8988T (cell line): ENCODE measurements around the gene DEGS2.
"Not testable (repeated sequence)": the region's sequence is repeated elsewhere in the genome, so short reads cannot be mapped to it uniquely, and the experiment has no call there.

Source experiments
- DNase-seq: peaks from one replicate; pipeline ENCODE4 v3.0.0; 2011

Gene DEGS2

GRCh38 chr14:100159094-100159864, at the start of gene DEGS2:
TSS of gene DEGS2 (minus strand) at chr14:100159645. CDS start at chr14:100159587, 58 bp downstream.
- DNase-seq, result peak; percentile 66

- not testable (repeated sequence) for DNase-seq
Observed at GRCh38 chr14:100208136-100208535, 48.7 kb upstream of the DEGS2 start.

GRCh38 chr14:100207588-100207987, 48.1 kb upstream of the DEGS2 start:
- DNase-seq, result not testable (repeated sequence)

GRCh38 chr14:100204835-100205167, 45.4 kb upstream of the DEGS2 start:
- DNase-seq, result not testable (repeated sequence)

- DNase-seq, result no peak
Observed at GRCh38 chr14:100203962-100204834, 44.8 kb upstream of the DEGS2 start.

- no peak for DNase-seq
Observed at GRCh38 chr14:100203146-100203545, 43.7 kb upstream of the DEGS2 start.

GRCh38 chr14:100202712-100203111, 43.3 kb upstream of the DEGS2 start:
- DNase-seq, result no peak

- DNase-seq, result no peak
Observed at GRCh38 chr14:100201701-100202100, 42.3 kb upstream of the DEGS2 start.

- DNase-seq, result no peak
Observed at GRCh38 chr14:100200311-100200710, 40.9 kb upstream of the DEGS2 start.

- DNase-seq, result no peak
Observed at GRCh38 chr14:100199240-100199860, 39.9 kb upstream of the DEGS2 start.

GRCh38 chr14:100193417-100194357, 34.2 kb upstream of the DEGS2 start:
- DNase-seq, result no peak

- DNase-seq, result peak; percentile 97
Observed at GRCh38 chr14:100192672-100193416, 33.4 kb upstream of the DEGS2 start.

GRCh38 chr14:100192250-100192671, 32.8 kb upstream of the DEGS2 start:
- no peak for DNase-seq

GRCh38 chr14:100191584-100192249, 32.3 kb upstream of the DEGS2 start:
- DNase-seq, result no peak

- DNase-seq, result no peak
Observed at GRCh38 chr14:100190126-100190525, 30.7 kb upstream of the DEGS2 start.

GRCh38 chr14:100188392-100189030, 29.1 kb upstream of the DEGS2 start:
- DNase-seq, result no peak

GRCh38 chr14:100187247-100187833, 27.9 kb upstream of the DEGS2 start:
- DNase-seq, result no peak

- not testable (repeated sequence) for DNase-seq
Observed at GRCh38 chr14:100181876-100182551, 22.6 kb upstream of the DEGS2 start.

- not testable (repeated sequence) for DNase-seq
Observed at GRCh38 chr14:100180671-100181070, 21.2 kb upstream of the DEGS2 start.
